SK-N-MC (cell line): ENCODE data around the gene CLCN6.

Experiments
- EZH2 ChIP-seq: fragments of 200-600 bp; sonication (generic); IDR thresholded peaks from one replicate; pipeline ENCODE4 v1.6.1; 2017; ENCODE audit warnings: antibody characterized with exemption
- POLR2AphosphoS5 ChIP-seq: IDR thresholded peaks from 2 replicates; pipeline ENCODE4 v1.6.1; 2012; ENCODE audit warnings: mild to moderate bottlenecking, low read depth, low read length, borderline replicate concordance

DNA sequence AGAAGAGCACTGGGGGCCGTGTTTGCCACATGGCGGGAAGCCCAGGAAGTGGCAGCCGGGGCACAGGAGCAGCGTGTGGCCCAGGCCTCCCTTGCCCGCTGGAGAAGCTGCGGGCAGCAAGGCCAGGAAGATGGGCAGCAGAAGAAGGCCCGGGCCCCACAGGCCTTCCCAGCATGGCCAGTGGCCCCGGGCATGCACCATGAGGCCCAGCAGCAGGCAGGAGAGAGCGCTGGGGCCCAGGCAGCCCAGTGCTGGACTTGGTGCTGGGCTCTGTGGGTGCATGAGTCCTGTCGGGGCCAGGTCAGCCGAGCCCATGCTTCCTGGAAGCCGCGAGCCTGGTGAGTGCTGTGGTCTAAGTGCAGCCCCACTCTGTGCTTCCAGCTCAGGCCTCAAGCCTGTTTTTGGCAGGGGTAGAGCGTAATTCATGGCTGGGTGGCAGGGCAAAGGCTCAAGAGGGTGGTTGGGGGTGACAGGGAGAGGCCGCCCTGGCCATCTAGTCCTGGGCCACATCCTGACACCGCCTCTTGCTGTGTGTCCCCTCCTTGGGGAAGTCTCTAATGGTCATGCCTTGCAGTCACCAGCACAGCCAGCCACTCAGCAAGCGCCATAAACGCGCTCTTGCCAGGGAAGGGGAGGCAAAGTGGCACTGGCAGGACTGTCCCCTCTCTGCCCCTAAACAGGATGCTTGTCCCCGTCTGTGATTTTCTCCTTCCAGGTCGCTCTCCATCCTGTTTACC, 21.6 kb upstream of the CLCN6 start:
- TF ChIP-seq POLR2AphosphoS5 = no peak
- TF ChIP-seq EZH2 = no peak
